ENCODE results near the gene ZNF668. TPM values are rescaled to one million over a fixed set of nuclear protein-coding genes. Genes with fewer than 3 reads are reported as not detected.

The ZNF668 gene
- total RNA-seq, 6 experiments from 2014 or later: 2.0 to 4.6 (median 3.5) TPM

DNA sequence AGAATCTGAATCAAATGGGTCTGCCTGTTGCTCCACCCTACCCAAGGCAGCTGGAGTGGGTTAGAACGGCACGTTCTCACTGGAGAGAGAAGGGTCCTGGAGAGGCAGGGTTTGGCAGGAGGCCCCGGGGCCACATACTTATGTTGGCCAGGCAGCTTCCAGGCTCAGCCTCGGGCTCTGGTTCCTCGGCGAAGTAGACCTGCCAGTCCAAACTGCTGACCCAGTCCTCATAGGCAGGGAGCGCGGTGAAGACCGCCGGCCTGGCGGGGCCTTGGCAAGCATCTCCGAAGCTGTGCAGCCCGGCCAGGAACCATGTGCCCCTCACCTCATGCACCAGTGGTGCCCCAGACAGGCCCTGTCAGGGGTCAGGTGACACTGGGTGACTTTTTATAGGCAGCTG lies 9.9 kb upstream of the ZNF668 start:
- no peaks in the 10 kb centered on the region for H3K9me3 ChIP-seq
- 100% methylated on average over 1 of the region's 13 CpGs for WGBS (ENCODE audit: insufficient coverage, low coverage, low lambda C conversion rate, missing lambda C conversion rate)
- intact Hi-C loops (cut with DNase I): loop anchor here in 1 of 2 donors (10.0 kb wide), 1 partner anchor 99 kb away; the partner anchor contains the start of gene HSD3B7
- H3K27me3 ChIP-seq: no peaks in the 10 kb centered on the region
- DNase-seq: peak in 1 of 3 donors; percentile 14
- no peak overlapping the region for H3K4me3 ChIP-seq
- ATAC-seq: no peak
- H3K27ac ChIP-seq: no peak overlapping the region
- H3K36me3 ChIP-seq: peaks cover 0 to 43% (median 21%) of the 10 kb centered on the region in 4 donors
- TF ChIP-seq POLR2A (IDR thresholded peaks at IDR 0.05): no peak
- TF ChIP-seq, protein P1, sequence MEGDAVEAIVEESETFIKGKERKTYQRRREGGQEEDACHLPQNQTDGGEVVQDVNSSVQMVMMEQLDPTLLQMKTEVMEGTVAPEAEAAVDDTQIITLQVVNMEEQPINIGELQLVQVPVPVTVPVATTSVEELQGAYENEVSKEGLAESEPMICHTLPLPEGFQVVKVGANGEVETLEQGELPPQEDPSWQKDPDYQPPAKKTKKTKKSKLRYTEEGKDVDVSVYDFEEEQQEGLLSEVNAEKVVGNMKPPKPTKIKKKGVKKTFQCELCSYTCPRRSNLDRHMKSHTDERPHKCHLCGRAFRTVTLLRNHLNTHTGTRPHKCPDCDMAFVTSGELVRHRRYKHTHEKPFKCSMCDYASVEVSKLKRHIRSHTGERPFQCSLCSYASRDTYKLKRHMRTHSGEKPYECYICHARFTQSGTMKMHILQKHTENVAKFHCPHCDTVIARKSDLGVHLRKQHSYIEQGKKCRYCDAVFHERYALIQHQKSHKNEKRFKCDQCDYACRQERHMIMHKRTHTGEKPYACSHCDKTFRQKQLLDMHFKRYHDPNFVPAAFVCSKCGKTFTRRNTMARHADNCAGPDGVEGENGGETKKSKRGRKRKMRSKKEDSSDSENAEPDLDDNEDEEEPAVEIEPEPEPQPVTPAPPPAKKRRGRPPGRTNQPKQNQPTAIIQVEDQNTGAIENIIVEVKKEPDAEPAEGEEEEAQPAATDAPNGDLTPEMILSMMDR (IDR thresholded peaks at IDR 0.05): no peak
- H3K4me1 ChIP-seq: no peaks in the 10 kb centered on the region

DNA sequence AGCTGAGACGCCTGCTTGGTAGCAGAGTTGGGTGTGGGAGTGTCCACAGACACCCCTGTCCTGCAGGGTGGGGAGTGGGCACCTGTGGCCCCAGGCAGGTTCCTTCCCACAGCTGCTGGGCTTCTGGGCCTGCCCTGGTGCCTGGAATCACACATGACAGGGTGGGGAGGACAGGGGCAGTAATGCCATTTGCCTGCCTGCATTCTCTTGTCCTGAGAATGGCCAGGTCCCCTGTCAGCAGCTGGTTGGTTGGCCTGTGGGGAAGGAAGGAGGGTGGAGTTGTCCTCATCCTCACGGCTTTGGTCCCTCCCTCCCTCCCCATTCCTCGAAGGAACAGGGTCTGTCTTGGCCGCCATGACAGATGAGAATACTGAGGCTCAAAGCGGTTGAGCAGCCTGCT lies 9.5 kb upstream of the ZNF668 start:
- Histone ChIP-seq H3K4me1 (no peaks in the 10 kb centered on the region), H3K4me3 (no peak overlapping the region), H3K27ac (no peak overlapping the region), H3K9me3 (no peaks in the 10 kb centered on the region), H3K27me3 (no peaks in the 10 kb centered on the region), H3K36me3 (peaks cover 0 to 47% (median 19%) of the 10 kb centered on the region in 4 donors)
- TF ChIP-seq POLR2A (IDR thresholded peaks at IDR 0.05): no peak
- TF ChIP-seq, protein P1 (IDR thresholded peaks at IDR 0.05): no peak
- ATAC-seq: no peak
- DNase-seq: no peak
- WGBS (ENCODE audit: insufficient coverage, low coverage, low lambda C conversion rate, missing lambda C conversion rate): 86% methylated on average over 3 of the region's 5 CpGs
- intact Hi-C loops (cut with DNase I): loop anchor here in 1 of 2 donors (10.0 kb wide), 1 partner anchor 99 kb away; the partner anchor contains the start of gene HSD3B7

DNA sequence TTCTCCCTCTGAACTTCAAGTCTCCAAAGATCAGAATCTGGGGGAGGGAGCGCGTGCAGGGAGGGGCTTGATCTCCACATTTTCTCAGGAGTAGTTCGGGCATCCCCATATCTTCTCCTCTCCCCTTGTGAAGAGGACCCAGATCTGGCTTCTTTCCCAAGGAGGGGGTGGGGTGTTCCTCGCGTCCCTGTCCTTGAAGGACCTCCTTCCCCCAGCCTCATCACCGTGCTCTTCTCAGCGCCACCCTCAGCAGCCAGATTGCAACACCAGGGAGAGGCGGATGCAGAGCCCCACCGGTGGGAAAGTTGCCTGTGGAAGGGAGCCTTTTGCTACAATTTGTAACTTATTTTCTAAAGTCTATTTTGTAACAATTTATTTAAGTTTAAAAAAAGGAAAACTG lies 9.0 kb upstream of the ZNF668 start:
- H3K36me3 ChIP-seq: peaks cover 0 to 45% (median 19%) of the 10 kb centered on the region in 4 donors
- H3K9me3 ChIP-seq: no peaks in the 10 kb centered on the region
- no peak for ATAC-seq
- intact Hi-C loops (cut with DNase I): loop anchor here in 1 of 2 donors (10.0 kb wide), 1 partner anchor 98 kb away; the partner anchor contains the start of gene HSD3B7
- no peaks in the 10 kb centered on the region for H3K27me3 ChIP-seq
- 57% methylated on average over 7 of the region's 9 CpGs for WGBS (ENCODE audit: insufficient coverage, low coverage, low lambda C conversion rate, missing lambda C conversion rate)
- DNase-seq: no peak
- no peak overlapping the region for H3K27ac ChIP-seq
- no peaks in the 10 kb centered on the region for H3K4me1 ChIP-seq
- TF ChIP-seq POLR2A (IDR thresholded peaks at IDR 0.05): no peak
- TF ChIP-seq, protein P1 (IDR thresholded peaks at IDR 0.05): no peak
- no peak overlapping the region for H3K4me3 ChIP-seq

DNA sequence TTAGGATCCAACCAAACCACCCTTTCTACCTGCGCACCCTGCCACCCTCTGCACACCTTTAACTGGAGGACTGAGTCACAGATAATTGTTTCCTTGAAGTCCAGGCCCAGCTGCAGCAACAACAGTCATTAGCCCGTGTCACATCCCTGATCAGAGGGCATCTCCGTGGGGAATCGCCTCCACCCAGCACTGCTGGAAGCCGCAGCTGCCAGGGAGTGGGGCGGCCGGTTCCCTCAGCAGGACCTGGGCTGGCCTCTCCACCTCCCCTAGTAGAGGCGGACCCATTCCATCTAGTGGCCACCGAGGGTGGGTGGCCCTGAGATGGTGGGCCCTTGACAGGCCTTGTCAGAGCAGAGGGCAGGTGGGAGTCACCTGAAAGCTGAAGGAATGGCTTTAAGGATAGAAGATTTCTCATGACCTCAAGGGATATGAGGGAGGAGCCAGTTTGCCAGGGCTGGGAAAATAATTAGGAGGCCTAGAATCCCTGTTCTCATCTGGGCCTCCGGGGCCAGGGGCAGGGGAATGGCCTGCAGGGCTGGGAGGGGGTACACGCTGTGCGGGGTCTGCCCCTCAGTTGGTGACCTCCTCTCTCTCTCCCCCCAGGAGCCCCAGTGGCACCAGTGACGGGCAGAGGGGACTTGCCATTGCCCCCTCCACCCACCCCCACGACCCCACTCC lies 8.5 kb upstream of the ZNF668 start:
- Histone ChIP-seq H3K27me3 (no peaks in the 10 kb centered on the region), H3K4me3 (no peak overlapping the region), H3K4me1 (no peaks in the 10 kb centered on the region), H3K36me3 (peaks cover 0 to 40% (median 19%) of the 10 kb centered on the region in 4 donors), H3K27ac (no peak overlapping the region), H3K9me3 (no peaks in the 10 kb centered on the region)
- no peak for DNase-seq
- intact Hi-C loops (cut with DNase I): loop anchor here in 1 of 2 donors (10.0 kb wide), 1 partner anchor 98 kb away; the partner anchor contains the start of gene HSD3B7
- ATAC-seq: peak in 1 of 4 donors; percentile 6
- TF ChIP-seq, protein P1 (IDR thresholded peaks at IDR 0.05): no peak
- no peak for TF ChIP-seq POLR2A (IDR thresholded peaks at IDR 0.05)
- 73% methylated on average over 3 of the region's 14 CpGs for WGBS (ENCODE audit: insufficient coverage, low coverage, low lambda C conversion rate, missing lambda C conversion rate)
